OCI-LY3 (cell line): Measurements from ENCODE around the gene GARIN3.

Experiments used
- CTCF ChIP-seq: fragments of 200-600, 300-600 bp; sonication (generic); IDR thresholded peaks from 2 replicates; pipeline ENCODE4 v1.5.1; 2014; ENCODE audit warnings: antibody characterized with exemption, low read length, low read depth
- EZH2phosphoT487 ChIP-seq: fragments of 200-600 bp; shearing (Covaris generic); IDR thresholded peaks from 2 replicates; pipeline ENCODE4 v1.6.1; 2018; ENCODE audit warnings: antibody characterized with exemption, mixed run types, low read depth

GRCh38 chr5:157172403-157172802 lies 6.3 kb upstream of the GARIN3 start:
- no peak for TF ChIP-seq CTCF
- no peak for TF ChIP-seq EZH2phosphoT487
